GM12878 (cell line): ENCODE results near the gene P3H3. TPM values are rescaled to one million over a fixed set of nuclear protein-coding genes. Genes with fewer than 3 reads are reported as not detected.

ENCODE experiments used
- ATAC-seq: fragments of 200-7000 bp; cut with Tn5 transposase; 3 replicates; pipeline ENCODE4 v1.9.1; 2020; ENCODE audit warnings: mild to moderate bottlenecking, moderate library complexity
- BruUV-seq: library from RNA; stranded (reverse); fragments of 400-500 nt; replicated peaks from 2 replicates; lab custom pipeline; 2021; lab: Mats Ljungman, UMichigan
- CTCF ChIA-PET: fragments of 300-600 bp; sonication (Branson Sonifier 250); formaldehyde crosslinking; extraction: SDS; loops from one replicate; lab custom pipeline; 2021; ENCODE audit warnings: inconsistent platforms; lab: Yijun Ruan, JAX
- POLR2A ChIA-PET: fragments of 350-600 bp; formaldehyde crosslinking; extraction: SDS; loops from one replicate; lab custom pipeline; 2021; ENCODE audit warnings: inconsistent platforms; lab: Charles Lee
- RAD21 ChIA-PET: fragments of 300-600 bp; sonication (Branson Sonifier 250); formaldehyde crosslinking; loops from one replicate; lab custom pipeline; 2023; ENCODE audit warnings: antibody characterized with exemption; ENCODE audit not compliant: unreplicated experiment; lab: Charles Lee
- SMC1A ChIA-PET: fragments of 300-600 bp; sonication (Branson Sonifier 250); formaldehyde crosslinking; loops from one replicate; lab custom pipeline; 2023; ENCODE audit not compliant: unreplicated experiment, uncharacterized antibody; lab: Charles Lee
- DNase-seq: peaks from one replicate; pipeline ENCODE4 v3.0.0-alpha.2; 2011; ENCODE audit warnings: low read depth, low spot score
- FAIRE-seq: peaks from 3 replicates; lab custom pipeline; 2011; peaks lifted over from hg19 to GRCh38; lab: Jason Lieb, UNC
- H2AFZ ChIP-seq: 2 replicates; pipeline ENCODE4 v1.6.0; 2011; ENCODE audit warnings: low read depth, low read length, control low read depth; ENCODE audit not compliant: control insufficient read depth
- H3K27ac ChIP-seq: 2 replicates; pipeline ENCODE4 v1.5.1; 2011; ENCODE audit warnings: control low read depth; ENCODE audit not compliant: control insufficient read depth, insufficient read depth
- H3K27me3 ChIP-seq, 2 experiments: replicated peaks in 1 of 2; 2 replicates each; pipeline versions ENCODE4 v1.6.0 to v1.6.1; 2011; ENCODE audit warnings: low read length in 1 of 2; ENCODE audit not compliant: control insufficient read depth in 2 of 2, insufficient read depth in 2 of 2
- H3K36me3 ChIP-seq, 2 experiments: 2 replicates each; pipeline ENCODE4 v1.5.1; 2011; ENCODE audit warnings: low read length in 1 of 2; ENCODE audit not compliant: control insufficient read depth in 2 of 2, insufficient read depth in 2 of 2
- H3K4me1 ChIP-seq: 2 replicates; pipeline ENCODE4 v1.6.1; 2011; ENCODE audit warnings: mild to moderate bottlenecking, low read length, moderate library complexity, mixed read lengths; ENCODE audit not compliant: control insufficient read depth, insufficient read depth
- H3K4me2 ChIP-seq: 2 replicates; pipeline ENCODE4 v1.6.0; 2011; ENCODE audit warnings: control low read depth; ENCODE audit not compliant: control insufficient read depth, insufficient read depth
- H3K4me3 ChIP-seq: fragments of 200-600 bp; sonication (generic); 2 replicates; pipeline ENCODE4 v1.5.1; 2016
- H3K79me2 ChIP-seq: 2 replicates; pipeline ENCODE4 v1.6.0; 2011; ENCODE audit warnings: low read length; ENCODE audit not compliant: control insufficient read depth, insufficient read depth
- H3K9ac ChIP-seq: 2 replicates; pipeline ENCODE4 v1.8.0; 2011; ENCODE audit warnings: low read length, control low read depth, mixed read lengths; ENCODE audit not compliant: control insufficient read depth, insufficient read depth
- H3K9me3 ChIP-seq: replicated peaks from 3 replicates; pipeline ENCODE4 v1.5.1; 2011; ENCODE audit warnings: mild to moderate bottlenecking, low read length; ENCODE audit not compliant: control insufficient read depth, insufficient read depth
- H4K20me1 ChIP-seq: 2 replicates; pipeline ENCODE4 v1.6.0; 2011; ENCODE audit not compliant: control insufficient read depth, insufficient read depth
- ATF2 ChIP-seq: IDR thresholded peaks from 2 replicates; pipeline ENCODE4 v1.6.1; 2012; ENCODE audit warnings: low read length, inconsistent platforms
- BACH1 ChIP-seq: fragments of 450-650 bp; IDR thresholded peaks from 2 replicates; pipeline ENCODE4 v1.6.1; 2017; ENCODE audit warnings: mild to moderate bottlenecking, borderline replicate concordance
- BCL3 ChIP-seq: IDR thresholded peaks from 2 replicates; pipeline ENCODE4 v1.6.1; 2011; ENCODE audit warnings: borderline replicate concordance, low read depth, mild to moderate bottlenecking, moderate library complexity, low read length; ENCODE audit not compliant: insufficient read depth, poor library complexity, severe bottlenecking
- E2F4 ChIP-seq: IDR thresholded peaks from 2 replicates; pipeline ENCODE4 v1.6.1; 2012; ENCODE audit warnings: low read depth, low read length, improper control_type of control experiment
- EP300 ChIP-seq, 2 experiments: fragments of 150-350 bp in 1 of 2; IDR thresholded peaks; 2 replicates each; pipeline ENCODE4 v1.6.1; 2011 to 2012; ENCODE audit warnings: low read depth in 2 of 2, low read length in 2 of 2, borderline replicate concordance in 1 of 2, improper control_type of control experiment in 1 of 2, inconsistent platforms in 1 of 2; ENCODE audit not compliant: control insufficient read depth in 1 of 2
- FOXK2 ChIP-seq: fragments of 450-650 bp; IDR thresholded peaks from 2 replicates; pipeline ENCODE4 v1.6.1; 2017; ENCODE audit warnings: mild to moderate bottlenecking, moderate library complexity
- FOXM1 ChIP-seq: IDR thresholded peaks from 2 replicates; pipeline ENCODE4 v1.6.1; 2012; ENCODE audit warnings: low read depth, mild to moderate bottlenecking, inconsistent platforms, low read length, moderate library complexity
- NFYB ChIP-seq: IDR thresholded peaks from 2 replicates; pipeline ENCODE4 v1.6.1; 2011; ENCODE audit warnings: low read depth, mild to moderate bottlenecking, low read length, improper control_type of control experiment, moderate library complexity; ENCODE audit not compliant: insufficient read depth
- PML ChIP-seq: IDR thresholded peaks from 2 replicates; pipeline ENCODE4 v1.6.1; 2012; ENCODE audit warnings: low read length, inconsistent platforms
- RAD21 ChIP-seq: IDR thresholded peaks from 2 replicates; pipeline ENCODE4 v1.6.1; 2011; ENCODE audit warnings: mild to moderate bottlenecking, low read depth, low read length, moderate library complexity; ENCODE audit not compliant: insufficient read depth
- SMC3 ChIP-seq: IDR thresholded peaks from 2 replicates; pipeline ENCODE4 v1.6.1; 2011; ENCODE audit warnings: low read length, improper control_type of control experiment, borderline replicate concordance
- SUZ12 ChIP-seq: fragments of 200-600 bp; sonication (generic); IDR thresholded peaks from one replicate; pipeline ENCODE4 v1.6.1; 2018; ENCODE audit warnings: antibody characterized with exemption, mild to moderate bottlenecking; ENCODE audit not compliant: unreplicated experiment
- TCF12 ChIP-seq: IDR thresholded peaks from 2 replicates; pipeline ENCODE4 v1.6.1; 2011; ENCODE audit warnings: low read depth, mild to moderate bottlenecking, low read length
- ZNF24 ChIP-seq: fragments of 450-650 bp; IDR thresholded peaks from 2 replicates; pipeline ENCODE4 v1.6.1; 2017; ENCODE audit warnings: antibody characterized with exemption, mild to moderate bottlenecking
- ZNF384 ChIP-seq: IDR thresholded peaks from 2 replicates; pipeline ENCODE4 v1.6.1; 2012; ENCODE audit warnings: low read depth, mild to moderate bottlenecking, low read length, improper control_type of control experiment, borderline replicate concordance
- WGBS: methylation state at CpG from one replicate; pipeline ENCODE4 v1.1.6; 2016; ENCODE audit warnings: low lambda C conversion rate; ENCODE audit not compliant: insufficient replicate concordance, insufficient coverage; ENCODE audit errors: missing lambda C conversion rate; 5-methylcytosine and 5-hydroxymethylcytosine counted together
- in situ Hi-C: fragments of 300-500 bp; cut with MboI; formaldehyde crosslinking; loops from 9 replicates; pipeline ENCODE4 v1.14.3; 2018; ENCODE audit warnings: mixed read lengths
- intact Hi-C: fragments of 100-400 bp; cut with micrococcal nuclease; formaldehyde crosslinking; loops from one replicate; pipeline ENCODE4 v1.14.2; 2022; ENCODE audit not compliant: unreplicated experiment
- polyA plus RNA-seq, 11 experiments: library from polyadenylated mRNA; depleted of rRNA in 4 of 11; unstranded in 6 of 11; stranded (reverse) in 5 of 11; fragments of >200 nt; fragmentation: Nextera tagmentation in 4 of 11; fragmentation: Illumina TruSeq in 1 of 11; extraction: Ambion mirVana in 4 of 11; extraction: Trizol in 1 of 11; gene quantifications; 1 replicate in 1 of 11; 2 replicates in 10 of 11; pipeline versions ENCODE4 v1.2.1 to v1.2.3, GENCODE V29; 2011 to 2016; ENCODE audit warnings: inconsistent platforms in 2 of 11, missing spikeins in 2 of 11, low read depth in 1 of 11
- total RNA-seq, 4 experiments: library from RNA; depleted of rRNA in 3 of 4; stranded (reverse); fragments of >200 nt in 3 of 4; fragmentation: Illumina TruSeq in 1 of 4; extraction: Trizol in 1 of 4; gene quantifications; 2 replicates each; pipeline versions ENCODE4 v1.2.1 to v1.2.3, GENCODE V29; 2013 to 2021

The P3H3 gene
- total and polyA plus RNA-seq, 10 of the 15 experiments (the other 5 are each of a cell fraction or from before 2014, with no cell fraction given), result 0.03 to 0.21 (median 0.05) TPM; not detected in 7

- no peaks in the 10 kb centered on the region for H3K9me3 ChIP-seq
- BruUV-seq, result no TSS peak
- no peak overlapping the region for H2AFZ ChIP-seq
- ATAC-seq, result no peak
- ChIA-PET SMC1A (interaction anchor here (1.0 to 1.2 kb wide), 4 partner anchors 10 to 43 kb away, joined by 3 to 4 read pairs (median 4); partner anchors contain the start of gene MLF2), CTCF (interaction anchor here (0.9 to 1.0 kb wide), 2 partner anchors 38 to 44 kb away, joined by 3 to 7 read pairs; partner anchors contain the start of gene MLF2), POLR2A (interaction anchor here (0.6 kb wide), 1 partner anchor 40 kb away, joined by 5 read pairs; no protein-coding TSS in a partner anchor), RAD21 (interaction anchor here (1.2 kb wide), 1 partner anchor 16 kb away, joined by 3 read pairs; no protein-coding TSS in a partner anchor)
- in situ Hi-C loops (no loop called here), intact Hi-C loops (no loop called here)
- H3K27me3 ChIP-seq, result no peaks in the 10 kb centered on the region; a peak in 1 of 4 replicates
- no peak overlapping the region for H3K4me3 ChIP-seq
- WGBS, result 57% methylated on average over 4 of the region's 4 CpGs
- H3K4me1 ChIP-seq, result peaks cover 15% of the 10 kb centered on the region
- no peaks in the 10 kb centered on the region for H4K20me1 ChIP-seq
- no peak overlapping the region for H3K9ac ChIP-seq
- no peak overlapping the region for H3K4me2 ChIP-seq
- TF ChIP-seq BCL3 (no peak), EP300 (IDR thresholded peaks at IDR 0.05; ENCODE audit: borderline replicate concordance in 1 of 2, control insufficient read depth in 1 of 2, low read depth in 2 of 2, low read length in 2 of 2) (no peak), ZNF24 (no peak), ZNF384 (no peak), E2F4 (no peak), SMC3 (no peak), ATF2 (no peak), FOXM1 (no peak), SUZ12 (no peak), TCF12 (no peak), PML (no peak), NFYB (no peak), FOXK2 (no peak), RAD21 (no peak), BACH1 (no peak)
- TF ChIP-seq, all 136 proteins: peak for 0
- Histone ChIP-seq H3K79me2 (no peaks in the 10 kb centered on the region), H3K27ac (no peak overlapping the region), H3K36me3 (no peaks in the 10 kb centered on the region)
- DNase-seq (no peak), FAIRE-seq (no peak)
Observed at GRCh38 chr12:6796576-6796975, 31.6 kb upstream of the P3H3 start.
